ENCODE data around the gene FBXL4.

Gene FBXL4

DNA sequence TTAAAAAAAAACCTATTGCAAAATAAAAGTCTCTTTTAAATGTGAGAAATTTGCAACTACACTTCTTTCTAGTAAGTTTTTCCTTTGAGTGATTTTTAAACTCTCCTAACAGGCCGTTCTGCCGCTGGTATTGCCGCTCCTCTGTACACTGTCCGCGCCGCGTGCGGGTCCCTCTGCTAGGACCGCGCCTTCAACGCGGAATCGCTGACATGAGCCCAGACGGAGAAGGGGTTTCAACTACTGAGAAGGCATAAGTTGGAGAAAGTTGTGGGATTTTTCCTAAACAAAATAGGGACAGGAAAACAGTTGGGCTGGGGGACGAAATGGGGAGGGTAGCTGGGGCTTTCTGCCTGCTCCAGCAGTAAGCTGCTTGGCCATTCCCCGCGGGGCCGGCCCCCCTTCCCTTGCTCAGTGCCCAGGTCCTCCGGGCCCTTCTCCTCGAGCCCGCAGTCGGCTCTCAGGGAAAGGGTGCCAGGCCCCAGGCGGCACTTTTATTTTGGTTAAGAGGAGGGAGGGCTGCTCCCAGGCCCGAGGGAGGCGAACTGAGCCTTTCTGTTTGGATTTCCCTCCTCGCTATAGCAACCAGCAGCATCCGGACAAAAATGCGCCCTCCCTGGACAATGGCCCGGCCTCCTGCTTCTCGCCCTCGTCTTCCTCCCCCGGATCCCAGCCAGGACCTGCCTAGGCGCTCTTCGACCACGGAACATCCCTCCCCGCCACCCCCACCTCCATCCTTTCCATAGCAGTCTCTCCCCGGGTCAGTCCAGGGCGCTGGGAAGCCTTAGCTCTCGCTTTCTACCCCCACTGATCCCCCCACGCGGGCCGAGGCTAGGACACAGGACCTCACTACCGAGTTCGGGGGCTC is 120.2 kb downstream of the FBXL4 start:
- no peak for DNase-seq (ENCODE audit: low read depth in 2 of 2, low spot score in 1 of 2)

DNA sequence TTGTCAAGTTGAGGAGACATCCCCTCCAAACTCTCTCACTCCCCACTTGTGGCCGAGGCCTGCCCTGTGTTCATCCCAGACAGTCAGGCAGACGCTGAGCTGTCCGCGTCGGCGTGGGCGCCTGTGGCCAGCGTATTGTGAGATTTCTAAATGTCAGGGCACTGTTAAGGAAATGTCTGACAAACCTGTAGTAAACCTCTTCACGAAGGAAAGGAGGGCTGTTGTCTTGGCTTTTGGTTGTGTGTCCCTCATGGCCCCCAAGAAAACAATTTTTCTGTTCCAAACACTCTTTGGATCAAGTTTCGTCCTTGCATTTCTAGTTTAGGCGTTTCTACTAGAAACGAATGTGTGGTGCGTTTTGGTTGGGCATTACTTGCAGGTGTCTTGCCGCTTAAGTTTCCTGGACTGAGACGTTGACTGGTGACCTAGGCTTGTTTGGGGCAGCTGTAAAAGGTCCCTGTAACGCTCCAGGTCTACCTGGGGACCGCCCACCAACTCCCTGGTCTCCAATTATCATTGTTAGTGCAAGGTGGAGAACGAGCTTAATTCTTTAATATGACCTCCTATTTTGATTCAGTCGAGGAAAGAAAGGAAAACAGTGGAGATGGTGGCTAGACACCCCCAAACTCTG is 122.0 kb downstream of the FBXL4 start:
- no peak for DNase-seq (ENCODE audit: low read depth in 2 of 2, low spot score in 1 of 2)

DNA sequence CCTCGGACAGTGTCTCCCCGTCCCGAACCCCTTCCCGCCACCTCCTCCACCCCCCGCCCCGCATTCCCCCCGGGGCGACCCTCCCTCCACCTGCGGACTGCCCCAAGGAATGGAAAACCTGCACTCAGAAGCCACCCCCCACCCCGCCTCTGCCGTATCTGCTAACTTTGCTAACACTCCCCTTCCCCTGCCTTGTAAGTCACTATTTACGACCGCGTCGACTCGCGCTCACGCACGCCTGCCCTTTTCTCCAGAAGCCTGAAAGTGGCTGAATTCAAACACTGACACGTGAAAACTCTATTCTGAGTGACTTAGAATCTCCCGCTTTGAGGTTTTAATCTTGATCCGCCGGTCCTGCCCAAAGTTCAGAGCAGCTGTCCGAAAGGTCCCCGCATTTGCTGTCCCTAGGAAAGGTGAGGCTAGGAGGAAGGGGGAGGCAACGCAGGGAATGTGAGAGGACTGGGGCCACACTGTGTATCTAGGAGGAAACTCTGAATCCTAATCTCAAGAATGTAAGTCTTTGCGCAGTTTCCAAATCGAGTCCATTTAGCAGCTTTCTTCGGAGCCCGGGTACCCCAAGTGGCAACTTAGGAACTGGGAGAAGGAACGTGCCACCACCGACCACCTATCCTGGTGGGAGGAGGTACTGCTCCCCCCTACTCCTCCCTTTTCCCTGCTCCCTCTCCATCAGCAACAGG is 122.7 kb downstream of the FBXL4 start:
- no peak for DNase-seq (ENCODE audit: low read depth in 2 of 2, low spot score in 1 of 2)

DNA sequence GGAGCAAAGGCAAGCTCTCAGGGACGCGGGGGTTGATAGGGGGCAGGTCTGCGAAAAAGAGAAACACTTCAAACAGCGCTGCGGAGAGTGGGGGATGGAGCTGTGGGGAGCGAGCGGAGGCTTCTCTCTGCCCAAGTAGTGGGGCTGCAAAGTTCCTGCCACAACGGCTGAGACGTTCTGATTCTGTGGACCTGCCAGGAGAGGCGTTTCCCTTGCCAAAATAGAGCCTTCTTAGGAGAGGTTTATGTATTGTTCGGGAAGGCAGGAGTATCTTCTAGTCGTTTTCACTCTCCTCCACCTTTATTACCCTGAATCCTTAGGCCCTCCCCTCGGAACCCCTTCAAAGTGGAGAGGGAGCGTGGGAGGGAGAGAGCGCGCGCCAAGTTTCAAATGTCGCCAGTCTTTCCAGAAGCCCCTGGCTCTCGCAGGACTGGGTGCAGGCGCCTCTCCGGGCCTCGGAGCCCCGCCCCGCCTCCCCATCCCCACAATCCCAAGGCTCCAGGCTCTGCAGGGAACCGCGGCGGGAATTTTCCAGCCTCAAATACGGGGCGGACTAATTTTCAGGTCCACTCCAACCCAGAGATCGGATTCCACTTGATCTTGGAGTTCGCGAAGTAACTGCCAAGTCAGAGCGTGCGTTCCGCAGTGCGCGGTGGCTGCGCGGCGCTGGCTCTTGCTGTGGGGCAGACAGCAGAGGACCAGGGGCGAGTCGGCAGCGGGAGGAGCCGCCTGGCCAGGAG is 123.4 kb downstream of the FBXL4 start:
- no peak for DNase-seq (ENCODE audit: low read depth in 2 of 2, low spot score in 1 of 2)

DNA sequence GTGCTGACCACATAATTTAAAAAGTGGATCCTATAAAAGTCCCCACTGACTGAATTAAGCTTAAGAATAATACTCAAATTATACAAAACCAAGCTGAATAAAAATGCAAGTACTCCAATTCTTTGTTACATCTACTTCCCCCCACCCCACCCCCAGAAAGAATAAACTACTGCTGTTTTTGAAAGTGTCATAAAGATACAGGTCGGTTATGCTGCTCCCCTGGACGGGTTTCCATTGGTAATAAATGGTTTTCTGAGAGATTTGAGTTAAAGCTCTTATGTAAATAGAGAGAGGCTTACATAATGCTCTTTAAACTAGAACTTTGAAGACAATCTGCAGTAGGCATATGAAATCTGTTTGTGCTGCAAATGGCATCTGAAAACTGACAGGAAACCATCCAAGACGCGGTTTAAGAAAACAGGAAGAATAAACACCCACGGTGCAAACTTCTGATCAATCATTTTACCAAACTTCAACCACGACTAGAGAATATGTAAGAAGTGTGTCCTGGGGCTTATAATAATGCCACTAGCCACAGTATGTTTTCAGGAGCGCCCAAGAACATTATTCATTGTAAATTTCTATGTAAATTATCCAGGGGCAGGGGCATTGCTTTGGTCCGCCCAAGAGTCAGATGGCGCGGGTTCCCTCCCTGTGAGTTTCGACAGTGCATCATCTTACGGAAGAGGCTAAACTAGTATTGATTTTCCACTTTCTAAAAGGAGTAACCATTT is 124.2 kb downstream of the FBXL4 start:
- no peak for DNase-seq (ENCODE audit: low read depth in 2 of 2, low spot score in 1 of 2)

DNA sequence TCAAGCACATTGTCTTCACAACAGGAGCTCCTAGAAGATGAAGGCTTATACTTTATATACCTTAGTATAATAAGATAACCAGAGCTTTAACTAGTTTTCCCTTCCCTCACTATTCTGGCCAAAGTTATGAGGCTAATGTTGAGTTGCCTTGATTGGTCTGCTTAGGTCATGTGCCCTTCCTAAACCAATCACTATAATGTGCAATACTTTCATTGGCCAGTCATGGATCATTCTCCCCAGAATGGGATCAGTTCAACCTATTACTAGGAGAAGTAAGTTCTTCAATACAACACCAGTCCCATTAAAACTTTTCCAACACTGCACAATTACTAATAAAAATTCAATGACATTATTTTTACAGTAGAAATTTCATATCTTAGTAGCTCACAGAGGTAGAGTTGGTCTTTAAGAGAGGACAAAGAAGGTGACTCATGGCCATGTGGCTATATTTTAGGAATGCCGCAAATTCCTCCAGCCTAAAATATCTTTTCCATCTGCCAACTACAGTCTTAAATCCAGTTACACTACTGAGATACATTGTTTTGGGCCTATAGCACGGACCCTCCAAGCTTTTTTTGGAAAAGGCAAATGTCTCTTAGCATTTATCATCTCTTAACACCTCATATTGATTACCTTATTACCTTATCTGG is 125.9 kb downstream of the FBXL4 start:
- DNase-seq (ENCODE audit: low read depth in 2 of 2, low spot score in 1 of 2), result no peak

Measured in stimulated activated CD8-positive, alpha-beta memory T cell treated with anti-CD3 and anti-CD28 coated beads, Interleukin-4, amount 100 ng/mL, for 1 hour (primary cell).